ENCODE measurements around the gene CHMP2B. TPM values are rescaled to one million over a fixed set of nuclear protein-coding genes. Genes with fewer than 3 reads are reported as not detected.

Gene CHMP2B
- total and polyA plus RNA-seq, 2 of the 8 experiments (the other 6 are each of a cell fraction or from before 2014, with no cell fraction given), result 14.0 to 56.5 TPM

DNA sequence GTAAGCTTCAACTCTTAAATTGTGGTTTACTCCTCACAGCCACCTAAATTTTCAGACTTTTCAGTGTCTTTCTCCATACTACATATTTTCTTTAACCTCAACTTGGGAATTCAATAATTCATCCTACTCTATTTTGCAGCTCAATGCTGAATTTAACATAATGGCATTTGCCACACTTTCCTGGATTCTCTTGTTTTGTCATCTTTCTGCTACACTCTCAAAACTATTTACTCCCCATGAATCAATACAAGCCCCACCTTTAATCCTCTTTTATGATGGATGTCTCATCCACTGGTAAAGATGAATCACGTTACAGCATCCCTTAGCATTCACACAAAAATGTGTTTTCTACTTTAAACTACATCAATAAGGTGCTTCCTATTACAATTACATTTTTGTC lies 19.6 kb upstream of the CHMP2B start (continued):
- TF ChIP-seq TAF7 (optimal IDR thresholded peaks at IDR 0.05; ENCODE audit: borderline replicate concordance, low read depth, low read length) (no peak), SRF (IDR thresholded peaks at IDR 0.05; ENCODE audit: low read depth, low read length) (no peak), POU5F1 (IDR thresholded peaks at IDR 0.05; ENCODE audit: low read depth, low read length) (no peak), SP4 (IDR thresholded peaks at IDR 0.05; ENCODE audit: low read length) (no peak)

Measured in H1 (cell line).